ENCODE measurements around the gene TEX44. TPM values are rescaled to one million over a fixed set of nuclear protein-coding genes. Genes with fewer than 3 reads are reported as not detected.

The TEX44 gene
- total and polyA plus RNA-seq, 2 donors (not counting 1 experiment from before 2014, with no cell fraction given): not detected

- H3K9ac ChIP-seq (ENCODE audit: low read length): peak overlapping the region; percentile 40
- ChIA-PET POLR2A (interaction anchor here (0.6 to 1.1 kb wide), 3 partner anchors 10 to 1984 kb away, joined by 3 to 6 read pairs (median 4); no protein-coding TSS in a partner anchor), CTCF (interaction anchor here (1.2 to 1.5 kb wide), 4 partner anchors 11 to 56 kb away, joined by 3 to 8 read pairs (median 5); no protein-coding TSS in a partner anchor)
- intact Hi-C loops (cut with micrococcal nuclease): loop anchor here (2.0 kb wide), 1 partner anchor 13 kb away; no protein-coding TSS in a partner anchor
- Mint-ChIP-seq H3K4me1 (peaks cover 34% of the 10 kb centered on the region), H3K9me3 (ENCODE audit: insufficient read depth) (peaks cover 2% of the 10 kb centered on the region), H3K27ac (peak overlapping the region; percentile 68), H3K4me3 (peak overlapping the region; percentile 74), H3K27me3 (no peaks in the 10 kb centered on the region)
- peak overlapping the region; percentile 74 for H3K4me2 ChIP-seq (replicated peaks; ENCODE audit: low read depth, low read length, poor library complexity, severe bottlenecking)
- ATAC-seq (ENCODE audit: low read depth) (peak; percentile 91), DNase-seq (peak; percentile 65)
- WGBS (ENCODE audit: insufficient coverage): 12% methylated on average over 12 of the region's 14 CpGs
- H2AFZ ChIP-seq (ENCODE audit: insufficient read depth, low read depth, low read length, poor library complexity, severe bottlenecking): peak overlapping the region; percentile 59
- H3K36me3 ChIP-seq (replicated peaks in 1 of 2; ENCODE audit: control extremely low read depth in 1 of 2, control insufficient read depth in 1 of 2, extremely low read depth in 1 of 2, insufficient read depth in 2 of 2, low read length in 1 of 2): no peaks in the 10 kb centered on the region
- peaks cover 27 to 45% of the 10 kb centered on the region in 2 donors for H3K4me1 ChIP-seq (ENCODE audit: control insufficient read depth in 2 of 2, insufficient read depth in 2 of 2, low read length in 2 of 2)
- peaks cover 0 to 19% (median 7%) of the 10 kb centered on the region in 3 donors for H3K9me3 ChIP-seq (ENCODE audit: control extremely low read depth in 1 of 3, control insufficient read depth in 2 of 3, insufficient read depth in 1 of 3, low read length in 2 of 3)
- TF ChIP-seq EZH2 (IDR thresholded peaks at IDR 0.05; ENCODE audit: borderline replicate concordance, insufficient read depth, low read depth, low read length, poor library complexity, severe bottlenecking) (no peak), CTCF (IDR thresholded peaks at IDR 0.05) (no peak)
- peak overlapping the region; percentile 54 to 62 for H3K27ac ChIP-seq (ENCODE audit: low read length in 2 of 2)
- peak overlapping the region in 4 of 5 experiments; percentile 22 to 37 (median 29) for H3K4me3 ChIP-seq (ENCODE audit: control extremely low read depth in 1 of 5, extremely low read depth in 1 of 5, insufficient read depth in 1 of 5, low read depth in 2 of 5, low read length in 4 of 5)
- no peaks in the 10 kb centered on the region for H3K27me3 ChIP-seq (replicated peaks in 1 of 4; ENCODE audit: control extremely low read depth in 1 of 4, control insufficient read depth in 3 of 4, insufficient read depth in 4 of 4, low read length in 3 of 4)
- no peaks in the 10 kb centered on the region for H4K20me1 ChIP-seq (ENCODE audit: control insufficient read depth, insufficient read depth, low read length, poor library complexity, severe bottlenecking)
- H3K79me2 ChIP-seq (ENCODE audit: control insufficient read depth, insufficient read depth, low read length): no peaks in the 10 kb centered on the region
These were observed 47.4 kb upstream of the TEX44 start for GRCh38 chr2:231545105-231545902.
